Astrocyte (in vitro differentiated cells and primary cell): ENCODE data around the gene LMTK2. TPM values are rescaled to one million over a fixed set of nuclear protein-coding genes. Genes with fewer than 3 reads are reported as not detected.

Source experiments
- DNase-seq: peaks from one replicate; pipeline ENCODE4 v3.0.0-alpha.2; 2010; ENCODE audit warnings: low read depth
- FAIRE-seq: peaks from 2 replicates; lab custom pipeline; 2011; peaks lifted over from hg19 to GRCh38; lab: Jason Lieb, UNC
- H2AFZ ChIP-seq: 2 replicates; pipeline ENCODE4 v1.6.0; 2012; ENCODE audit warnings: low read depth, low read length, inconsistent platforms
- H3K27ac ChIP-seq: 2 replicates; pipeline ENCODE4 v1.5.1; 2011; ENCODE audit warnings: low read depth, low read length, inconsistent platforms
- H3K27me3 ChIP-seq: 2 replicates; pipeline ENCODE4 v1.6.0; 2011; ENCODE audit warnings: low read length, inconsistent platforms; ENCODE audit not compliant: insufficient read depth
- H3K36me3 ChIP-seq: 2 replicates; pipeline ENCODE4 v1.5.1; 2011; ENCODE audit warnings: low read length, inconsistent platforms; ENCODE audit not compliant: insufficient read depth
- H3K4me1 ChIP-seq: 2 replicates; pipeline ENCODE4 v1.5.1; 2011; ENCODE audit warnings: low read length, inconsistent platforms; ENCODE audit not compliant: insufficient read depth
- H3K4me2 ChIP-seq: 2 replicates; pipeline ENCODE4 v1.6.0; 2012; ENCODE audit warnings: low read length, inconsistent platforms
- H3K4me3 ChIP-seq: 2 replicates; pipeline ENCODE4 v1.5.1; 2011; ENCODE audit warnings: low read depth, mild to moderate bottlenecking, low read length, inconsistent platforms; ENCODE audit not compliant: insufficient read depth
- H3K79me2 ChIP-seq: 2 replicates; pipeline ENCODE4 v1.6.0; 2012; ENCODE audit warnings: mild to moderate bottlenecking, low read length, inconsistent platforms; ENCODE audit not compliant: insufficient read depth
- H3K9ac ChIP-seq: 2 replicates; pipeline ENCODE4 v1.6.0; 2012; ENCODE audit warnings: mild to moderate bottlenecking, low read length, inconsistent platforms
- H3K9me3 ChIP-seq: 2 replicates; pipeline ENCODE4 v1.5.1; 2012; ENCODE audit warnings: low read depth, mild to moderate bottlenecking, low read length, inconsistent platforms; ENCODE audit not compliant: insufficient read depth
- H4K20me1 ChIP-seq: 2 replicates; pipeline ENCODE4 v1.6.0; 2012; ENCODE audit warnings: low read length, inconsistent platforms; ENCODE audit not compliant: insufficient read depth
- H3K27ac Mint-ChIP-seq: one replicate; pipeline ENCODE4 v1.8.0; 2021; ENCODE audit warnings: mild to moderate bottlenecking, mixed read lengths; ENCODE audit not compliant: unreplicated experiment
- H3K27me3 Mint-ChIP-seq: one replicate; pipeline ENCODE4 v1.8.0; 2021; ENCODE audit warnings: low read depth, mixed read lengths; ENCODE audit not compliant: unreplicated experiment
- H3K36me3 Mint-ChIP-seq: one replicate; pipeline ENCODE4 v1.8.0; 2021; ENCODE audit warnings: low read depth, mixed read lengths; ENCODE audit not compliant: unreplicated experiment
- H3K4me1 Mint-ChIP-seq: one replicate; pipeline ENCODE4 v1.8.0; 2021; ENCODE audit warnings: low read depth, mixed read lengths; ENCODE audit not compliant: unreplicated experiment
- H3K4me3 Mint-ChIP-seq: one replicate; pipeline ENCODE4 v1.8.0; 2021; ENCODE audit warnings: mild to moderate bottlenecking, moderate library complexity, mixed read lengths; ENCODE audit not compliant: unreplicated experiment
- H3K9me3 Mint-ChIP-seq: one replicate; pipeline ENCODE4 v1.8.0; 2021; ENCODE audit warnings: mild to moderate bottlenecking, mixed read lengths; ENCODE audit not compliant: unreplicated experiment
- EZH2 ChIP-seq: IDR thresholded peaks from 2 replicates; pipeline ENCODE4 v1.6.1; 2012; ENCODE audit warnings: mild to moderate bottlenecking, low read length, inconsistent platforms; ENCODE audit not compliant: insufficient read depth
- total RNA-seq: library from RNA; stranded (reverse); gene quantifications from 2 replicates; pipeline ENCODE4 v1.2.1, GENCODE V29; 2021
- TF ChIP-seq, protein P1 (sequence below): IDR thresholded peaks from 2 replicates; pipeline ENCODE4 v1.5.1; 2011; ENCODE audit warnings: low read depth, mild to moderate bottlenecking, inconsistent platforms, low read length, moderate library complexity; ENCODE audit not compliant: insufficient read depth

LMTK2 gene
- total RNA-seq, 1 donor from 2014 or later = 15.2 TPM

DNA sequence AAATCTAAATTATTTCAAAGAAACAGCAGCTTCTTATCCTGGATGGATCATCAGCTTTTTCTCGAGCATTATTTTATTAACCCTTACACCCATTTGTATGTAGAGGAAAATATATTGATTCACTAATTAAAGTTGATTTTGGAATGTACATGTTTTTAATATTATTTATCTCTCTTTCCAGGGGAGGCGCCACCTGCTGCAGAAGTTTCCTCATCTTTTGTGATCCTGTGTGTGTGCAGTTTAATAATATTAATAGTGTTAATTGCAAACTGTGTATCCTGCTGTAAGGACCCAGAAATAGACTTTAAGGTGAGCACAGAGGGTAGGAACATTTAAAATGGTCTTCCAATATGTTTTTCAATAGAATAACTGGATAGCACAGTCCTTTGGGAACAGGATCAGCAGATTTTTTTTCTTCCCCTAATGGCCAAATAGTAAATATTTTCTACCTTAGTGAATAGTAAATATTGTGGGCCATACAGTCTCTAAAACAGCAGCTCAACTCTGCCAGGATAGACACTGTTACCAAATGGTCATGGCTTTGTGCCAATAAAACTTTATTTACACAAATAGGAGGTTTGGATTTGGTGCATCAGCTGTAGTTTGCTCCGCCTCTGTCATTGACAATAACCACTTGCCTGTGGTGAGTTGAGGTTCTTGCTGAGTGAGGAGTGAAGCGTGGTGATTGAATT lies 30.6 kb downstream of the LMTK2 start:
- FAIRE-seq = no peak
- H4K20me1 ChIP-seq = peaks cover 34% of the 10 kb centered on the region
- H3K79me2 ChIP-seq = peaks cover 8% of the 10 kb centered on the region
- Mint-ChIP-seq H3K4me3 (no peak overlapping the region), H3K9me3 (no peaks in the 10 kb centered on the region), H3K4me1 (peaks cover 19% of the 10 kb centered on the region), H3K27ac (no peak overlapping the region), H3K36me3 (peaks cover 5% of the 10 kb centered on the region), H3K27me3 (no peaks in the 10 kb centered on the region)
- H3K9me3 ChIP-seq = no peaks in the 10 kb centered on the region
- no peak overlapping the region for H3K27ac ChIP-seq
- peaks cover 3% of the 10 kb centered on the region for H3K36me3 ChIP-seq
- no peak for DNase-seq
- TF ChIP-seq, protein P1, sequence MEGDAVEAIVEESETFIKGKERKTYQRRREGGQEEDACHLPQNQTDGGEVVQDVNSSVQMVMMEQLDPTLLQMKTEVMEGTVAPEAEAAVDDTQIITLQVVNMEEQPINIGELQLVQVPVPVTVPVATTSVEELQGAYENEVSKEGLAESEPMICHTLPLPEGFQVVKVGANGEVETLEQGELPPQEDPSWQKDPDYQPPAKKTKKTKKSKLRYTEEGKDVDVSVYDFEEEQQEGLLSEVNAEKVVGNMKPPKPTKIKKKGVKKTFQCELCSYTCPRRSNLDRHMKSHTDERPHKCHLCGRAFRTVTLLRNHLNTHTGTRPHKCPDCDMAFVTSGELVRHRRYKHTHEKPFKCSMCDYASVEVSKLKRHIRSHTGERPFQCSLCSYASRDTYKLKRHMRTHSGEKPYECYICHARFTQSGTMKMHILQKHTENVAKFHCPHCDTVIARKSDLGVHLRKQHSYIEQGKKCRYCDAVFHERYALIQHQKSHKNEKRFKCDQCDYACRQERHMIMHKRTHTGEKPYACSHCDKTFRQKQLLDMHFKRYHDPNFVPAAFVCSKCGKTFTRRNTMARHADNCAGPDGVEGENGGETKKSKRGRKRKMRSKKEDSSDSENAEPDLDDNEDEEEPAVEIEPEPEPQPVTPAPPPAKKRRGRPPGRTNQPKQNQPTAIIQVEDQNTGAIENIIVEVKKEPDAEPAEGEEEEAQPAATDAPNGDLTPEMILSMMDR = no peak
- TF ChIP-seq EZH2 = no peak
- H3K27me3 ChIP-seq = no peaks in the 10 kb centered on the region
- H3K9ac ChIP-seq = no peak overlapping the region
- H3K4me1 ChIP-seq = peaks cover 8% of the 10 kb centered on the region
- no peak overlapping the region for H3K4me3 ChIP-seq
- no peak overlapping the region for H2AFZ ChIP-seq
- no peak overlapping the region for H3K4me2 ChIP-seq

DNA sequence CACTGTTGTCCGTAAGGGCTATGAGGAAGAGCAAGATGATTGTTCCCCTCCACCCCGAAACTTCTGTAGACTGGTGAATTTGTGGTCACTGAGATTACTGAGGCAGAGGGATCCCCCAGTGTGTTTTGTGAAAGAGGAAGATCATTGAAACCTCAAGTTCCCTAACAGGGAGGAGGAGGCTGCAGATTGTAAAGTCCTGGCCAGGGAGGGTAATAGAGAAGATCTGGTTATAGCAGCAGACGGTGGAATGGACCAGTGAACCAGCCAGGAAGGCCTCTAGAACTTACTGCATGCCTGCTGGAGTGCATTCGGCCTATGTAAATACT lies 31.1 kb downstream of the LMTK2 start:
- no peak overlapping the region for H3K27ac Mint-ChIP-seq
- no peak overlapping the region for H3K4me3 ChIP-seq

DNA sequence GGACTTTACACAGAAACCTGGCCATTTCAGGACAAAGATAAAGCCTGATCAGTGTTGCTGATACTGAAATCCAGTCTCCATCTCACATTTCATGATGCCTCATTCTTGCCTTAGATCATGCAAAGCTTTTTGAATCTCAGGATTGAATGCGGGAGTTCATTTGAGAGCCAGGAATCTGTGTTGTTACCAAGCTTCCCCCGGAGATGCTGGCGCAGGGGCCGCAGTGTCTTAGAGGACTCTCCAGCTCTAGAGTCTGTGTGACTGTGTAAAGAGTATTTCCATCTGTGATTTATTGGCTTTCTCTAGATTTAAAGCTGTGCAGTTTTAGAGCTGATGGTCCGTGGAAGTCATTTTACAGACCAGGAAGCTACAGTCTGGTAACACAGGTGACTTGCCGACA lies 32.0 kb downstream of the LMTK2 start:
- FAIRE-seq (no peak), DNase-seq (no peak)
- H3K9me3 ChIP-seq = no peaks in the 10 kb centered on the region
- H3K9me3 Mint-ChIP-seq = no peaks in the 10 kb centered on the region
- no peak overlapping the region for H2AFZ ChIP-seq
- no peak overlapping the region for H3K4me3 ChIP-seq
- no peak overlapping the region for H3K4me2 ChIP-seq
- TF ChIP-seq EZH2 = no peak
- TF ChIP-seq, protein P1 = no peak
- no peak overlapping the region for H3K27ac Mint-ChIP-seq
- peaks cover 3% of the 10 kb centered on the region for H3K36me3 ChIP-seq
- H3K9ac ChIP-seq = no peak overlapping the region
- no peak overlapping the region for H3K4me3 Mint-ChIP-seq
- H4K20me1 ChIP-seq = peaks cover 22% of the 10 kb centered on the region
- peaks cover 4% of the 10 kb centered on the region for H3K4me1 ChIP-seq
- peaks cover 8% of the 10 kb centered on the region for H3K79me2 ChIP-seq
- H3K27me3 ChIP-seq = no peaks in the 10 kb centered on the region
- no peak overlapping the region for H3K27ac ChIP-seq
- peaks cover 5% of the 10 kb centered on the region for H3K36me3 Mint-ChIP-seq
- no peaks in the 10 kb centered on the region for H3K27me3 Mint-ChIP-seq
- peaks cover 9% of the 10 kb centered on the region for H3K4me1 Mint-ChIP-seq

More for the DNA sequence above, 31.1 kb downstream of the LMTK2 start:
- H4K20me1 ChIP-seq = peaks cover 29% of the 10 kb centered on the region
- H3K27me3 ChIP-seq = no peaks in the 10 kb centered on the region
- peaks cover 17% of the 10 kb centered on the region for H3K4me1 Mint-ChIP-seq
- no peak overlapping the region for H3K9ac ChIP-seq
- H3K36me3 ChIP-seq = peaks cover 3% of the 10 kb centered on the region
- H3K79me2 ChIP-seq = peaks cover 8% of the 10 kb centered on the region
- no peaks in the 10 kb centered on the region for H3K9me3 ChIP-seq
- TF ChIP-seq, protein P1 = no peak
- TF ChIP-seq EZH2 = no peak
- H3K27me3 Mint-ChIP-seq = no peaks in the 10 kb centered on the region
- peaks cover 7% of the 10 kb centered on the region for H3K4me1 ChIP-seq
- FAIRE-seq (no peak), DNase-seq (no peak)
- no peaks in the 10 kb centered on the region for H3K9me3 Mint-ChIP-seq
- H3K4me2 ChIP-seq = no peak overlapping the region
- H2AFZ ChIP-seq = no peak overlapping the region
- H3K4me3 Mint-ChIP-seq = no peak overlapping the region
- H3K27ac ChIP-seq = no peak overlapping the region
- H3K36me3 Mint-ChIP-seq = peaks cover 5% of the 10 kb centered on the region
